Right renal pelvis (tissue), 4 donors: ENCODE data around the gene TTPAL. TPM values are rescaled to one million over a fixed set of nuclear protein-coding genes. Genes with fewer than 3 reads are reported as not detected.

Experiments
- DNase-seq, 4 donors: peaks; one replicate each; pipeline ENCODE4 v3.0.0-alpha.2; 2013; ENCODE audit warnings: low read depth in 4 of 4, low spot score in 3 of 4, missing footprints in 1 of 4
- polyA plus RNA-seq, 4 donors: library from polyadenylated mRNA; unstranded; fragments of 120-200 nt; gene quantifications; one replicate each; pipeline ENCODE4 v1.2.1, GENCODE V29; 2013; ENCODE audit not compliant: insufficient read length in 4 of 4

The TTPAL gene
- polyA plus RNA-seq = 10 to 100 TPM; 12.5 to 14.1 (median 13.0) TPM

GRCh38 chr20:44475694-44476560 is at the start of gene TTPAL:
Gene TTPAL (plus strand): TSS chr20:44475874. CDS start chr20:44480000, 4,126 bp downstream.
- peak; percentile 75 to 81 (median 77) for DNase-seq

GRCh38 chr20:44425923-44426322 is 49.8 kb upstream of the TTPAL start:
- DNase-seq = no peak

GRCh38 chr20:44426879-44427790 is 48.5 kb upstream of the TTPAL start:
- no peak for DNase-seq

GRCh38 chr20:44427804-44428173 is 47.9 kb upstream of the TTPAL start:
- DNase-seq = no peak

GRCh38 chr20:44428174-44429016 is 47.3 kb upstream of the TTPAL start:
- no peak for DNase-seq

GRCh38 chr20:44429017-44429339 is 46.7 kb upstream of the TTPAL start:
- DNase-seq = no peak

- DNase-seq = no peak
Observed at GRCh38 chr20:44429419-44430269, 46.0 kb upstream of the TTPAL start.

GRCh38 chr20:44430270-44431065 is 45.2 kb upstream of the TTPAL start:
- no peak for DNase-seq

GRCh38 chr20:44431118-44431501 is 44.6 kb upstream of the TTPAL start:
- DNase-seq = no peak

- no peak for DNase-seq
Observed at GRCh38 chr20:44431502-44432234, 44.0 kb upstream of the TTPAL start.

GRCh38 chr20:44432618-44433577 is 42.8 kb upstream of the TTPAL start:
- no peak for DNase-seq

GRCh38 chr20:44433751-44434538 is 41.7 kb upstream of the TTPAL start:
- peak in 1 of 4 donors; percentile 20 for DNase-seq

GRCh38 chr20:44435630-44436335 is 39.9 kb upstream of the TTPAL start:
- no peak for DNase-seq

- DNase-seq = no peak
Observed at GRCh38 chr20:44436393-44436792, 39.3 kb upstream of the TTPAL start.

- DNase-seq = no peak
Observed at GRCh38 chr20:44437497-44437896, 38.2 kb upstream of the TTPAL start.

GRCh38 chr20:44438782-44439181 is 36.9 kb upstream of the TTPAL start:
- DNase-seq = no peak
